H1 (cell line): ENCODE results near the gene TNFRSF1A. TPM values are rescaled to one million over a fixed set of nuclear protein-coding genes. Genes with fewer than 3 reads are reported as not detected.

ENCODE experiments used
- polyA plus RNA-seq, 7 experiments: library from polyadenylated mRNA; depleted of rRNA in 3 of 7; stranded (reverse) in 5 of 7; unstranded in 2 of 7; fragments of >200 nt in 5 of 7; fragments of 200-250 nt in 2 of 7; gene quantifications; 1 replicate in 5 of 7; 2 replicates in 1 of 7; 4 replicates in 1 of 7; pipeline versions ENCODE4 v1.2.1 to v1.2.3, GENCODE V29; 2011 to 2013; ENCODE audit warnings: missing spikeins in 2 of 7, mixed read lengths in 2 of 7
- small RNA-seq: library from polyadenylated mRNA; stranded (forward); fragments of <200 nt; extraction: miRNeasy Mini kit (QIAGEN cat#:217004); gene quantifications from one replicate; pipeline ENCODE3, GENCODE V24; 2013; ENCODE audit not compliant: insufficient read depth
- total RNA-seq: library from RNA; stranded (reverse); fragmentation: NEBNext Ultra II Directional; extraction: Animal tissue kit (Norgen Biotek cat#: 25700); gene quantifications from 2 replicates; pipeline ENCODE4 v1.2.1, GENCODE V29; 2021

Gene TNFRSF1A
- total and polyA plus RNA-seq, 2 of the 8 experiments (the other 6 are each of a cell fraction or from before 2014, with no cell fraction given): 28.7 to 42.1 TPM

Small RNA genes lying within 50 kb of the gene (small RNA-seq; reads per million reads assigned to genes)
- gene RN7SL391P: not detected

Other genes with a start within 250 kb of the TNFRSF1A start
- gene VWF, start 217.4 kb downstream of the TNFRSF1A start, total RNA-seq: 0.60 and 0.63 TPM in 2 replicates
- 0.39 and 0.67 TPM in 2 replicates for gene VWF, start 217.4 kb downstream of the TNFRSF1A start, polyA plus RNA-seq (2011; rRNA removed)
- gene CD9, start 141.7 kb downstream of the TNFRSF1A start, total RNA-seq: 164 and 168 TPM in 2 replicates
- gene CD9, start 141.7 kb downstream of the TNFRSF1A start, polyA plus RNA-seq (2011; rRNA removed): 173 and 319 TPM in 2 replicates
- gene PLEKHG6, start 31.4 kb downstream of the TNFRSF1A start, total RNA-seq: 25.5 and 32.5 TPM in 2 replicates
- 23.1 and 38.1 TPM in 2 replicates for gene PLEKHG6, start 31.4 kb downstream of the TNFRSF1A start, polyA plus RNA-seq (2011; rRNA removed)
- 85.5 and 89.0 TPM in 2 replicates for gene SCNN1A, start 33.5 kb upstream of the TNFRSF1A start, total RNA-seq
- gene SCNN1A, start 33.5 kb upstream of the TNFRSF1A start, polyA plus RNA-seq (2011; rRNA removed): 156 and 192 TPM in 2 replicates
- gene LTBR, start 42.1 kb upstream of the TNFRSF1A start, total RNA-seq: 6.3 and 6.7 TPM in 2 replicates
- gene LTBR, start 42.1 kb upstream of the TNFRSF1A start, polyA plus RNA-seq (2011; rRNA removed): 5.1 and 9.2 TPM in 2 replicates
- 0.28 TPM in 1 of 2 replicates, not detected in the other for gene CD27, start 102.9 kb upstream of the TNFRSF1A start, total RNA-seq
- 0.39 TPM in 2 replicates for gene CD27, start 102.9 kb upstream of the TNFRSF1A start, polyA plus RNA-seq (2011; rRNA removed)
- gene TAPBPL, start 110.0 kb upstream of the TNFRSF1A start, total RNA-seq: 0.61 and 0.67 TPM in 2 replicates
- 1.5 and 1.6 TPM in 2 replicates for gene TAPBPL, start 110.0 kb upstream of the TNFRSF1A start, polyA plus RNA-seq (2011; rRNA removed)
- gene VAMP1, start 128.6 kb upstream of the TNFRSF1A start, total RNA-seq: 9.3 and 10.8 TPM in 2 replicates
- 23.1 and 28.2 TPM in 2 replicates for gene VAMP1, start 128.6 kb upstream of the TNFRSF1A start, polyA plus RNA-seq (2011; rRNA removed)
- 318 and 331 TPM in 2 replicates for gene MRPL51, start 151.2 kb upstream of the TNFRSF1A start, total RNA-seq
- gene MRPL51, start 151.2 kb upstream of the TNFRSF1A start, polyA plus RNA-seq (2011; rRNA removed): 101 and 119 TPM in 2 replicates
- 129 and 132 TPM in 2 replicates for gene NCAPD2, start 152.0 kb upstream of the TNFRSF1A start, total RNA-seq
- 55.8 and 69.6 TPM in 2 replicates for gene NCAPD2, start 152.0 kb upstream of the TNFRSF1A start, polyA plus RNA-seq (2011; rRNA removed)
- gene GAPDH, start 192.4 kb upstream of the TNFRSF1A start, total RNA-seq: 5,175 and 5,215 TPM in 2 replicates
- gene GAPDH, start 192.4 kb upstream of the TNFRSF1A start, polyA plus RNA-seq (2011; rRNA removed): 15,878 and 16,791 TPM in 2 replicates
- 11.8 and 12.2 TPM in 2 replicates for gene IFFO1, start 214.0 kb upstream of the TNFRSF1A start, total RNA-seq
- gene IFFO1, start 214.0 kb upstream of the TNFRSF1A start, polyA plus RNA-seq (2011; rRNA removed): 12.8 and 16.4 TPM in 2 replicates
- gene NOP2, start 226.2 kb upstream of the TNFRSF1A start, total RNA-seq: 82.6 and 85.6 TPM in 2 replicates
- gene NOP2, start 226.2 kb upstream of the TNFRSF1A start, polyA plus RNA-seq (2011; rRNA removed): 34.4 and 35.4 TPM in 2 replicates